ENCODE data around the gene CIAO1. TPM values are rescaled to one million over a fixed set of nuclear protein-coding genes. Genes with fewer than 3 reads are reported as not detected.

CIAO1 gene
- total and polyA plus RNA-seq, 2 of the 13 experiments (the other 11 are each of a cell fraction or from before 2014, with no cell fraction given): 99.3 to 120 TPM

DNA sequence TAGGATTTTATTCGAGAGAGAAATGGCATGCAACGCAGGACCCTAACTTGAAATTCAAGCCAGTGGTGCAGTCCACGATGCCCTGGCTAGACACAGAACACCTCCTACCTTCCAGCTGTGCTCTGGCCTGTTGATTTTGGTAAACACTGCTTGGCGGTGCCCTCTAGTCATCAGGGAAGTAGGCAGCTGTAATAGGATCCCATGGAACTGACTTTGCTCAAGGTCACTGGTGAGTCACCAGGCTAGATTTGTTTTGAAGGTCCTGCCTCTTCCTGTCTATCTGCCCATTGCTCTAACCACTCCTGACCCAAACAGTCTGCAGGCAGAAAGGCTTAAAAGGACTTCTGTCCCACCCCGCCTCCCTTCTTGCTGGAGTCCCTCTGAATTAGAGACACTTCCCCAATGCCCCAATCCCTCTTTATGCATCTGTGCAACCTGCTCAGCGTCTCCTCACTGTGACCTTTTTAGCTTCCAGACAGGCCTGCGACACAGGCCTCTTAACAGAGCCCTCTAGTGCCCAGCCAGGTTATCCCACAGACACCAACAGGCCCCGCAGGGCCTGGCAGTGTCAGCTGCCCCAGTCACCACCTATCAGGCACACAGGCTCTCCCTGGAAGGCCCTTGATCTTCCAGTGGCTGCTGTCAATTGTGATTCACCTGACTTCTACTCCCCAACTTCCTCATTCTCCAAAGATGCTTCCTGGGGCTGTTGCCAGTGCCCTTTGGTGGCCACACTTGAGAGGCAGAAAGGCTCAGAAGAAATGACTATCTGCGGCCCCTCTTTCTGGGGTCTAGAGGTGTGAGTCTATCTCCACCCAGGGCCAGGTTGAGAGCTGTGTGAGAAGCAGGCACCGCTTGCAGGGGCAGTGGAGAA lies 5.4 kb upstream of the CIAO1 start (continued):
- TF ChIP-seq, protein P1, sequence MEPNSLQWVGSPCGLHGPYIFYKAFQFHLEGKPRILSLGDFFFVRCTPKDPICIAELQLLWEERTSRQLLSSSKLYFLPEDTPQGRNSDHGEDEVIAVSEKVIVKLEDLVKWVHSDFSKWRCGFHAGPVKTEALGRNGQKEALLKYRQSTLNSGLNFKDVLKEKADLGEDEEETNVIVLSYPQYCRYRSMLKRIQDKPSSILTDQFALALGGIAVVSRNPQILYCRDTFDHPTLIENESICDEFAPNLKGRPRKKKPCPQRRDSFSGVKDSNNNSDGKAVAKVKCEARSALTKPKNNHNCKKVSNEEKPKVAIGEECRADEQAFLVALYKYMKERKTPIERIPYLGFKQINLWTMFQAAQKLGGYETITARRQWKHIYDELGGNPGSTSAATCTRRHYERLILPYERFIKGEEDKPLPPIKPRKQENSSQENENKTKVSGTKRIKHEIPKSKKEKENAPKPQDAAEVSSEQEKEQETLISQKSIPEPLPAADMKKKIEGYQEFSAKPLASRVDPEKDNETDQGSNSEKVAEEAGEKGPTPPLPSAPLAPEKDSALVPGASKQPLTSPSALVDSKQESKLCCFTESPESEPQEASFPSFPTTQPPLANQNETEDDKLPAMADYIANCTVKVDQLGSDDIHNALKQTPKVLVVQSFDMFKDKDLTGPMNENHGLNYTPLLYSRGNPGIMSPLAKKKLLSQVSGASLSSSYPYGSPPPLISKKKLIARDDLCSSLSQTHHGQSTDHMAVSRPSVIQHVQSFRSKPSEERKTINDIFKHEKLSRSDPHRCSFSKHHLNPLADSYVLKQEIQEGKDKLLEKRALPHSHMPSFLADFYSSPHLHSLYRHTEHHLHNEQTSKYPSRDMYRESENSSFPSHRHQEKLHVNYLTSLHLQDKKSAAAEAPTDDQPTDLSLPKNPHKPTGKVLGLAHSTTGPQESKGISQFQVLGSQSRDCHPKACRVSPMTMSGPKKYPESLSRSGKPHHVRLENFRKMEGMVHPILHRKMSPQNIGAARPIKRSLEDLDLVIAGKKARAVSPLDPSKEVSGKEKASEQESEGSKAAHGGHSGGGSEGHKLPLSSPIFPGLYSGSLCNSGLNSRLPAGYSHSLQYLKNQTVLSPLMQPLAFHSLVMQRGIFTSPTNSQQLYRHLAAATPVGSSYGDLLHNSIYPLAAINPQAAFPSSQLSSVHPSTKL (CRISPR knock-in tag; IDR thresholded peaks at IDR 0.05): peak; percentile 94
- TF ChIP-seq CBFB (CRISPR knock-in tag; IDR thresholded peaks at IDR 0.05) (0 out of 2 replicates have a peak, but pooled peaks have one; percentile 32), RFXANK (CRISPR knock-in tag; IDR thresholded peaks at IDR 0.05) (no peak), YEATS4 (CRISPR knock-in tag; IDR thresholded peaks at IDR 0.05; ENCODE audit: borderline replicate concordance) (peak; percentile 17; the same call in 1 of the 2 replicates), MIER3 (CRISPR knock-in tag; IDR thresholded peaks at IDR 0.05; ENCODE audit: borderline replicate concordance) (peak; percentile 97), ZNF891 (CRISPR knock-in tag; IDR thresholded peaks at IDR 0.05) (no peak), HIVEP1 (CRISPR knock-in tag; IDR thresholded peaks at IDR 0.05) (peak; percentile 50; the same call in 1 of the 2 replicates)
- TF ChIP-seq, protein P2, sequence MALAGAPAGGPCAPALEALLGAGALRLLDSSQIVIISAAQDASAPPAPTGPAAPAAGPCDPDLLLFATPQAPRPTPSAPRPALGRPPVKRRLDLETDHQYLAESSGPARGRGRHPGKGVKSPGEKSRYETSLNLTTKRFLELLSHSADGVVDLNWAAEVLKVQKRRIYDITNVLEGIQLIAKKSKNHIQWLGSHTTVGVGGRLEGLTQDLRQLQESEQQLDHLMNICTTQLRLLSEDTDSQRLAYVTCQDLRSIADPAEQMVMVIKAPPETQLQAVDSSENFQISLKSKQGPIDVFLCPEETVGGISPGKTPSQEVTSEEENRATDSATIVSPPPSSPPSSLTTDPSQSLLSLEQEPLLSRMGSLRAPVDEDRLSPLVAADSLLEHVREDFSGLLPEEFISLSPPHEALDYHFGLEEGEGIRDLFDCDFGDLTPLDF (CRISPR knock-in tag; IDR thresholded peaks at IDR 0.05): no peak
- TF ChIP-seq, protein P3, sequence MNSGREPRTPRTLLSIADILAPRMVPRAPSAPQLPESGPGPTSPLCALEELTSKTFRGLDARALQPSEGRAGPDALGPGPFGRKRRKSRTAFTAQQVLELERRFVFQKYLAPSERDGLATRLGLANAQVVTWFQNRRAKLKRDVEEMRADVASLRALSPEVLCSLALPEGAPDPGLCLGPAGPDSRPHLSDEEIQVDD (CRISPR knock-in tag; IDR thresholded peaks at IDR 0.05; ENCODE audit: borderline replicate concordance): no peak
- TF ChIP-seq, protein P4, sequence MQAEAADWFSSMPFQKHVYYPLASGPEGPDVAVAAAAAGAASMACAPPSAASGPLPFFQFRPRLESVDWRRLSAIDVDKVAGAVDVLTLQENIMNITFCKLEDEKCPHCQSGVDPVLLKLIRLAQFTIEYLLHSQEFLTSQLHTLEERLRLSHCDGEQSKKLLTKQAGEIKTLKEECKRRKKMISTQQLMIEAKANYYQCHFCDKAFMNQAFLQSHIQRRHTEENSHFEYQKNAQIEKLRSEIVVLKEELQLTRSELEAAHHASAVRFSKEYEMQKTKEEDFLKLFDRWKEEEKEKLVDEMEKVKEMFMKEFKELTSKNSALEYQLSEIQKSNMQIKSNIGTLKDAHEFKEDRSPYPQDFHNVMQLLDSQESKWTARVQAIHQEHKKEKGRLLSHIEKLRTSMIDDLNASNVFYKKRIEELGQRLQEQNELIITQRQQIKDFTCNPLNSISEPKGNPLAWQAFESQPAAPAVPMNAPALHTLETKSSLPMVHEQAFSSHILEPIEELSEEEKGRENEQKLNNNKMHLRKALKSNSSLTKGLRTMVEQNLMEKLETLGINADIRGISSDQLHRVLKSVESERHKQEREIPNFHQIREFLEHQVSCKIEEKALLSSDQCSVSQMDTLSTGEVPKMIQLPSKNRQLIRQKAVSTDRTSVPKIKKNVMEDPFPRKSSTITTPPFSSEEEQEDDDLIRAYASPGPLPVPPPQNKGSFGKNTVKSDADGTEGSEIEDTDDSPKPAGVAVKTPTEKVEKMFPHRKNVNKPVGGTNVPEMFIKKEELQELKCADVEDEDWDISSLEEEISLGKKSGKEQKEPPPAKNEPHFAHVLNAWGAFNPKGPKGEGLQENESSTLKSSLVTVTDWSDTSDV (CRISPR knock-in tag; IDR thresholded peaks at IDR 0.05): peak; percentile 83; the same call in 1 of the 2 replicates
- TF ChIP-seq, protein P5, sequence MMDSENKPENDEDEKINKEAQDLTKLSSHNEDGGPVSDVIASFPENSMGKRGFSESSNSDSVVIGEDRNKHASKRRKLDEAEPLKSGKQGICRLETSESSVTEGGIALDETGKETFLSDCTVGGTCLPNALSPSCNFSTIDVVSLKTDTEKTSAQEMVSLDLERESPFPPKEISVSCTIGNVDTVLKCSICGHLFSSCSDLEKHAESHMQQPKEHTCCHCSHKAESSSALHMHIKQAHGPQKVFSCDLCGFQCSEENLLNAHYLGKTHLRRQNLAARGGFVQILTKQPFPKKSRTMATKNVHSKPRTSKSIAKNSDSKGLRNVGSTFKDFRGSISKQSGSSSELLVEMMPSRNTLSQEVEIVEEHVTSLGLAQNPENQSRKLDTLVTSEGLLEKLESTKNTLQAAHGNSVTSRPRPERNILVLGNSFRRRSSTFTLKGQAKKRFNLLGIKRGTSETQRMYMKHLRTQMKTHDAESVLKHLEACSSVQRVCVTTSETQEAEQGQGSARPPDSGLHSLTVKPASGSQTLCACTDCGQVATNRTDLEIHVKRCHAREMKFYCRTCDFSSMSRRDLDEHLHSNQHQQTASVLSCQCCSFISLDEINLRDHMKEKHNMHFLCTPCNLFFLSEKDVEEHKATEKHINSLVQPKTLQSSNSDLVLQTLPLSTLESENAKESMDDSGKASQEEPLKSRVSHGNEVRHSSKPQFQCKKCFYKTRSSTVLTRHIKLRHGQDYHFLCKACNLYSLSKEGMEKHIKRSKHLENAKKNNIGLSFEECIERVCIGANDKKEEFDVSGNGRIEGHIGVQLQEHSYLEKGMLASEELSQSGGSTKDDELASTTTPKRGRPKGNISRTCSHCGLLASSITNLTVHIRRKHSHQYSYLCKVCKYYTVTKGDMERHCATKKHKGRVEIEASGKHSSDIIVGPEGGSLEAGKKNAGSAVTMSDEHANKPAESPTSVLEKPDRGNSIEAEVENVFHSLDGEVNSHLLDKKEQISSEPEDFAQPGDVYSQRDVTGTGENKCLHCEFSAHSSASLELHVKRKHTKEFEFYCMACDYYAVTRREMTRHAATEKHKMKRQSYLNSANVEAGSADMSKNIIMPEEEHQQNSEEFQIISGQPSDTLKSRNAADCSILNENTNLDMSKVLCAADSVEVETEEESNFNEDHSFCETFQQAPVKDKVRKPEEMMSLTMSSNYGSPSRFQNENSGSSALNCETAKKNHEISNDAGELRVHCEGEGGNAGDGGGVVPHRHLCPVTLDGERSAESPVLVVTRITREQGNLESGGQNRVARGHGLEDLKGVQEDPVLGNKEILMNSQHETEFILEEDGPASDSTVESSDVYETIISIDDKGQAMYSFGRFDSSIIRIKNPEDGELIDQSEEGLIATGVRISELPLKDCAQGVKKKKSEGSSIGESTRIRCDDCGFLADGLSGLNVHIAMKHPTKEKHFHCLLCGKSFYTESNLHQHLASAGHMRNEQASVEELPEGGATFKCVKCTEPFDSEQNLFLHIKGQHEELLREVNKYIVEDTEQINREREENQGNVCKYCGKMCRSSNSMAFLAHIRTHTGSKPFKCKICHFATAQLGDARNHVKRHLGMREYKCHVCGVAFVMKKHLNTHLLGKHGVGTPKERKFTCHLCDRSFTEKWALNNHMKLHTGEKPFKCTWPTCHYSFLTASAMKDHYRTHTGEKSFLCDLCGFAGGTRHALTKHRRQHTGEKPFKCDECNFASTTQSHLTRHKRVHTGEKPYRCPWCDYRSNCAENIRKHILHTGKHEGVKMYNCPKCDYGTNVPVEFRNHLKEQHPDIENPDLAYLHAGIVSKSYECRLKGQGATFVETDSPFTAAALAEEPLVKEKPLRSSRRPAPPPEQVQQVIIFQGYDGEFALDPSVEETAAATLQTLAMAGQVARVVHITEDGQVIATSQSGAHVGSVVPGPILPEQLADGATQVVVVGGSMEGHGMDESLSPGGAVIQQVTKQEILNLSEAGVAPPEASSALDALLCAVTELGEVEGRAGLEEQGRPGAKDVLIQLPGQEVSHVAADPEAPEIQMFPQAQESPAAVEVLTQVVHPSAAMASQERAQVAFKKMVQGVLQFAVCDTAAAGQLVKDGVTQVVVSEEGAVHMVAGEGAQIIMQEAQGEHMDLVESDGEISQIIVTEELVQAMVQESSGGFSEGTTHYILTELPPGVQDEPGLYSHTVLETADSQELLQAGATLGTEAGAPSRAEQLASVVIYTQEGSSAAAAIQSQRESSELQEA (CRISPR knock-in tag; IDR thresholded peaks at IDR 0.05; ENCODE audit: not compliant biosample characterization): no peak

Measured in HepG2 (cell line).